Glomerular visceral epithelial cell (primary cell): ENCODE results near the gene RGMA.

Source experiments
- DNase-seq: peaks from one replicate; pipeline ENCODE4 v3.0.0-alpha.2; 2016; ENCODE audit errors: extremely low spot score

RGMA gene

DNA sequence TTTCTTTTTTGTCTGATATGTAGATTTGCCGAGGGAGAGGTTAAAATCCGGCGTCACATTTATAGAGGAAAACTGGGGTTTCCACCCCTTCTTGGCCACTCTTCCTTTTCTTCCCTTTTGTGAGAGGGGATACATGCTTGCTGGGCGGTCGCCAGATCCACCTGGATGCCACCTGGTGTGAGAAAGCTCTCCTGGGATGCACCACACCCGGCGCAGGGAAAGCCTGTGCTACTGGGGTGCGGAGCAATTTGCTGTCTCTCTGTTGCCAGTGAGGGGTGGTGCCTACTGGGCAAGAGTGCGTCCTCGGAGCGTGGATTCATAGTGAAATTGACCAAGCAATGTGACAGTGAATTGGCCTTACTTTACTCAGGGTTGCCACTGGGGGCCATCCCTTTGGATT, 2.5 kb upstream of the RGMA start:
- DNase-seq = no peak

DNA sequence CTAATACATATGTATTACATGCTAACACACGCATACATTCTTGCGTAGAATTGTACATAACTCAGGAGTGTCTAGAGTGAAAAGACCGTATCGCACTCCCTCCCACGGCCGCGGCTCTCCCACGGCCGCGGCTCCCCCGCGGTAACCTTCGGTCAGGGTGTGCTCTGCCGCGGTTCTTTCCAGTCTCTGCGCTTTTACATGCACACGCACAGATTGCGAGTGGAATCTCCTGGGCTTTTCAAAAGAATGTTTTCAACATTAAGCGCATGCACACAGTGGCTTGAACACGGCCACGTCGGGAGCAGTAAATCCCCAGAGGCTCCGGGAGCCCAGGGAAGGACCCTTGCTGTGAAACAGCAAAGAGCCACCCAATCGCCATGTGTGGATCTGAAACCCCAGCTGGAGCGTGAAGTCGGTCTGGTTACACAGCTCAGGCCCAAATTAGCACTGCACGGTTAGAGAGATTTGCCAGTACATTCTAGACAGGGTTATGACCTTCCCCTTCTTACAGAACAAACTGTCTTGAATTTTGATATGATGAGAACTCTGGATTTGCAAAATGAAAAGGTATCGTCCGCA, 805 bp upstream of the RGMA start:
- DNase-seq = no peak

DNA sequence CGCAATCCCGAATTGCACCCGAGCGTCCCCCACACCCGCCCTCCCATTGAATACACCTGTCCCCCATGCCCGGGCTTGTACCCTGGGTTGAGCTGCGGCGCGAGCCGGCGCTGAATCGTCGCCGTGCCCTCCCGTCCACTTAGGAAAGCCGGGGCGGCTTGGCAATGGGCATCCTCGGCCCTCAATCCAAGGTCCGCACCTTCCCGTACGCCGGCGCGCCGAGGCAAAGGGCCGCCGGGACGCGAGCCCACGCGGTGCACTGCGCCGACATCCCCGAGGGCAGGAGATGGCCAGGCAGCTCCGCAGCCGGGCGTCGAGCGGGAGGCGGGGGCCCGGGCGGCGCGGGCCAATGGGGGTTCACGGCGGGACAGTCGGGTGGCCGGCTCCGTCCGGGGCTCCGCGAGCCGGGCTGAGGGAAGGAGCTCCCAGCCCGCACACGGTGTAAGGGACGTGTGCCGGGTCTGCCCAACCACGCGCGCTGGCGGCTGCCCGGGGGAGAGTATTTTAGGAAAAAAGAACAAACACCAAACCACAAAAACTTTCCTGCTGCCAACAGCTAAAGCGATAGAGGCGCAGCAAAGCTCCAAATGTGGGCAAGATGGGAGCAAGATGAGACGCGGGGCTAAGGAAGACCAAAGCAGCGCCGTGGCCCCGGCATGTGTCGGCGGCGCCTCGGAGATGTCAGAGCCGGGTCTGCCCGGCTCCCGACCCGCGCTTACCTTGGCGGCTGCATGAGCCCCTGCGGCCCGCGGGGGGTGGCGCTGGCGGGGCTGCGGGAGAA, 621 bp downstream of the RGMA start:
- DNase-seq = no peak

DNA sequence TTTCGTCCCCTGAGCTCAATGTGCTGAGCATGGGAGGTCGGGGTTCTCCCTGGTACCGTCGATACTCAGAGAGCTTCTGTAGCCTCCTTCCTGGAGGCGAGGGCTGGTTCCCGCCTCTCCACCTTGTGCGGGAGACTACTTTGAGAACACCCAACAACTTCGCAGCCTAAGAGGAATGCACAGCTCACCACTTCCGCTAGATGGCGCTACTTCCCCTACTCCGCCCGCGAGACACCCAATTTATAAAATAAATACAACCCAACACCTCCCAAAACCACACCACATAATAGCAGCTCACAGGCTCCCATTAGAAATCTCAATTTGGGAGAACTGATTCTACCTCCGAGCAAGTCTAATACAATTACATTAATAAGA, 1.2 kb downstream of the RGMA start:
- peak; percentile 51 for DNase-seq

DNA sequence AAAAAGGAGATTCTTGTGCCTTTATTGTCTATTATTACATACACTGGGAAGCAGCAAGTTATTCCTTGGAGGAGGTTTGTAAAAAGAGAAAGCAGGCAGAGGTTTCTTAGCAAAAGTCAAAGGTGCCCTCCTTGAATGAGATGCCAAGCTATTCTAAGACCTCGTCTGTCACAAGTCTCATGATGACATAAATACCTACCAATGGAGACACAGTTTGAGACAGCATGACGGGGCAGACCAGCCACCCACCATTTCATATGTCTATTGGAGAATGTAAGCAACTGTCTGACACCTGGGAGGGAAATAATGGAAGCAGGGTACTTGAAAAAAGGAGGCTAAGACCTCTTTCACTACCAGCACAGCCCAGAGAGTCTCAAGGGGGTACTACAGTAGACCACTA, 2.2 kb downstream of the RGMA start:
- no peak for DNase-seq

DNA sequence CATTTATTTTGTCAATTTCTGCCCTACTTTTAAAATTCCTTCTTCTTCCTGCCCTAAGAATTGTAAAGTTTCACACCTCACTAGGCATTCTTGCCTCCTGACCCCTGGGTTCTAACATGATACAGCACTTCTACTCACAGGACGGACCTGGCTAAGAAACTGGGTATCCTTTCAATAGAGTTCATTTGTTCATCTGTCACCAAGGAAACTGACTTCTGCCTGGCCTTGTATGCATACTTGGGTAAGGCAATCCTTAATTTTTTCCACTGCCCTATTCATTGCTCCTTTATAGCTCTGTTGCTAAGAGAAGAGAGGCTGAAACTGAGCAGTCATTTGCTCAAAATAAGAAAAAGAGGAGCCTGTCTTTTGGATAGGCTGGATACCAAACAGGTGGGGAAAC, 3.3 kb downstream of the RGMA start:
- no peak for DNase-seq

DNA sequence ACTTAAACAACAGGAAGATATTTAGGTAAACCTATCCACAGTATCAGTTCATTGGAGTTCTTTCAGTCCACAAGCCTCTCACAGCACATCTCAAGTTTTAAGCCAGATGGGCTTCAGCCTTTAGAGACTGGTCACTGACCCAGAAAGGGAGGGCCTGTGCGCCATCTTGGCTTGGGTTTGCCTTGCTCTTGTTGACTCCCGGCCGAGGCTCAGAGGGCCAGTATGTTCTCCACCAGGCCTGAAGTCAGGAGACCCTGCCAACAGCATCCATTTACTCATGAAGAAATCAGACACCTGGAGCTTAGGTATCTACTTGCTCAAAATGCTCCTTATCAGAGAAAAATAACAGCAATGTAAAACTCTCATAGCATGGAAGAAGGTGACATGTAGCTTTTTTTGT, 6.2 kb downstream of the RGMA start:
- no peak for DNase-seq

DNA sequence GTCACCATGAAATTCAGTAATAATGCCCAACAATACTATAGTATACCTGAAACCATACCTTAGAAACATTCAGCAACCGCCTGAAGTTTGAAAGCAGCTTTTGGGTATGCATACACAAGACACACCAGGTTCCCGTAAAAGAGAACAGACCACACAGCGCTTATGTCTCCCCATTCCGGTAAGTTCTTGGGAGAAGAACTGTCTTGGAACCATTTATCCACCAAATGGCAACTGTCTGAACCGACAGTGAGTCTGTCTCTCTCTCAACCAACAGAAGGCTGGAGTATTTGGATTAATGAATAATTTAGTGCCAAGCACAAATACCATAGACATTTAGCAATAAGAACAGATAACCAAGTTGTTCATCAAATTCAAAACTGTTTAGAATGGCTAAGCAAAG, 7.6 kb downstream of the RGMA start:
- no peak for DNase-seq

DNA sequence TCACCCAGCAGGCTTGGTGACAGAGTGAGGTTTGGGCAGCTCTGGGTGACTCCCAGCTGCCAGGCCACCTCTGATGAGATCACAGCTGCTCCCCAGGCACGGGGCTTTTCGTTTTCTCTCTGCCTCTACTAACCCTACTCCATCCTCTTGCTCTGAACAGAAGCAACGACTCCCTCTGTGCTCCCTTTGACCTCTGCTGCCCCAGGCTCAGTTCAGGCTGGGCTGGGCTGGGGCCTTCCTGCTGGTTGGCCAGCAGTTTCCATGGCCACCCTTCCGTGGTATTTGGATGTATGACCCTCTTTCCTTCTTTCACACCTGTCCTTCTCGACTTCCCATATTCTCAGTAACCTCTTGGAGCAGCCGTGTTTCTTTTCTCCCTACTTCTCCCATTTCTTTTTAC, 8.6 kb downstream of the RGMA start:
- DNase-seq = no peak

DNA sequence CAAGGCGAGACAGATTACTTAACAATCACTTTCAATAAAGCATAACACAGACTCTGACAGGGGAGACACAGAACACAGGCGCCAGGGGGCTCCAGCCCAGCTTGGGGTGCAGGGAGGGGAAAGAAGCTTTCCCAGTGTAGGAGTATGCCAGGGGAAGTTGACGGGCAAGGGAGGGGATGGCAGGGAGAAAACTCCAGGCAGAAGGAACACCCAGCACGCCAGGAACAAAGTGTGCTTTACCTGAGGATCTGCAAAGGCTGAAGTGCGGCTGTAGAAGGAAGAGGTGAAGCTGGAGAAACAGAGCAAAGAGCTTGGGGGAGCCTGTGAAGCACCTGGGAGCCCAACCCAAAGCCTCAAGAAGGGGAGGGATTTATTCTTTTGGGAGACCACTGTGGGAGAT, 12.1 kb downstream of the RGMA start:
- DNase-seq = no peak

DNA sequence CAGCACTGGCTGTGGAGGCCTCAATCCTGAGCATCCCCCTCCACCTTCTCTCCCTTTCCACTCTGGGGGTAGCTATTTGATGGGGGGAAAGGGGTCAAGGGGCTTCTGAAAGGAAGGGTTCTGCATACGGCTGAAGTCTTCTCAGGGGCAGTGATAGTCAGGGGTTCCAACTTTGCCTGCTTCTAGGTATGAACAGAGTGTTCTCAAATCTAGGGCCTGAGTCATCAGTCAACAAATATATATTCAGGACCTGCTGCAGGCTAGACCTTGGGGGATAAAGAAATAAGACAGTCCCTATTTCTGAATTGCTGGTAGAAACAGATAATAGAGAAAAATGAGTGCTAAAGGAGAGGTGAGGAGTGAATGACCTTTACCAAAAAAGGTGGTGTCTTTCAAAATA, 12.8 kb downstream of the RGMA start:
- no peak for DNase-seq

DNA sequence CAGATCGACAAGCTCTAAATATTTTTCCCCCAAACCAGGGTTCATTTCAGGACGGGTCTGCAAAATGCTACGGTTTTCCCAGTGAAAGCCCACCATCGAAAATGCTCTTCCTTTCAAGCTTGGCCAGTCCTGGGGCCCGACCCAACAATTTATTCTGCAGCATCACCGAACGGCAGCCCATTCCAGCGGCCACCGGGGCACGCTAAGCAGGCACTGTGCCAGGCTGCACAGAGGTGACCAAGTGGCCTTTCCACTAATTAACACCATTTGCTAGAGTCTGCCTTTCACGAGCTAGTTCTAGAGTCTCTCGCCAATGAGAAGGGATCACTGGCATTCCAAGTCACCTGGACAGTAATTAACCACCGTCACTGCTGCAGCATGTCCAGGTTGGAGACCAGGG, 14.4 kb downstream of the RGMA start:
- DNase-seq = no peak

DNA sequence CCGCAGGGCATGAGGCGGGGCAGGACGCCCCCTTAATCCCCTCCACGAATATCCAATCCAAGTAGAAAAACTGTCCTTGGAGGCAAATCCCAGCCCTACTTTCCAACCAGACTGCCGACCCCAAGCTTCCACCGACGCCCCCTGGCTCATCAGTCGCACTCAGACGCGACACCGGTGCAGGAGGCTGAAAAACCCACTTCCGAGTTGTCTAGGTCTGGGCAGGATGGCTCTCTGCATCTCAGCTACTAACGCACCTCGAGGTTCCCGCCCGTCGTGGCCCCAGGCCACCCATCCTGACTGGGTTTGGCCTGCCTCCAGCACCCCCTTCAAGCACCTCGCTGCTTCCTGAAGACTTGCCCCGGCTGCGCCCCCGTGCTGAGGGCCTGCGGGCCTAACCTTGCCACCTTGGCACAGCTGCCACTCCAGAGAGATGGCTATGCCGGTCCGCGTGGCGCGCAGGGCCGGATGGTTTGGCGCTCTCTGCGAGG, 15.5 kb downstream of the RGMA start:
- no peak for DNase-seq

DNA sequence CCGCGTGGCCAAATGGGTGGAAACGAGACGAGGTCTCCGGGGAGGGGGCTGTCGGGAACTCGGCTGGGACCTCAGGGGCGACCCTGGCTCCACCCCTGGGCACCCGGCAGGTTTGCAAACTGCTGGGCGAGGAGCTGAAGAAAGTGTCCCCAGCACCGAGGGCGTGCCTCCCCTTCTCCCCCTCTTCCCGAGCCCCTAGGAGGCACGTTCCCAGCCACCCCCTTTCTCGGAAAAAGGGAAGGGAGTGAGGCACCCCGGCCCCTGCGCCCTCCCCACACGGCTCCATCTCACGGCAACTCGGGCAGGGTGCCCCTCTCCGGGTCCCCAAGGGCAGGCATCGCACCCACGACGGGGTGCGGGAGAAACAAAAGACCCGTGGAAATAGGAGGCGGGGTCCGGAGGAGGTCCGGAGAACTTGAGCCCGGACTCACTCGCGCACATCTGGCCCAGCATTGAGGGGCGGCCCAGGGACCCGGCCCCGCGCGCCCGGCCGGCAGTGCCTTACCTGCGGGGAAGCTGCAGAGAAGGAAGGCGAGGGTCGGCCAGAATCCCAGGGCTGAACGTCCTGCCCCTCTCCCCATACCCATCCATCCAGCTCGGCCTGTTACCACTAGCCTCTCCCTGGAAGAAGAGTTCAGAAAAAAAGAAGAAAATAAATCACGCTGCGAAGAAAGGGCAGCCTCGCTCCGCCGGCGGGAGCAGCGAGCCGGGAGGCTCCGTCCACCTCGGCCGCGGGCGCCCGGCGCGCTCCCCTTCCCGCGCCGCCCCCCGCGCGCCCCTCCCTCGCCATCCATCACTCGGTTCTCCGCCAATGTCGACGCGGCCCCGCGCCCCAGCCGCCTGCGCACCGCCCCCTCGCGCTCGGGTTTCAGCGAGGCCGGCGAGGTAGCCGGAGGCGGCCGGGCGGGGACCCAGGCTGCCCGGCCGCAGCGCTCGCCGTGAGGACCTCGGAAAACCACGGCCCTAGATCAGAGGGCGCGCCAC, 16.3 kb downstream of the RGMA start:
- DNase-seq = peak; percentile 23

DNA sequence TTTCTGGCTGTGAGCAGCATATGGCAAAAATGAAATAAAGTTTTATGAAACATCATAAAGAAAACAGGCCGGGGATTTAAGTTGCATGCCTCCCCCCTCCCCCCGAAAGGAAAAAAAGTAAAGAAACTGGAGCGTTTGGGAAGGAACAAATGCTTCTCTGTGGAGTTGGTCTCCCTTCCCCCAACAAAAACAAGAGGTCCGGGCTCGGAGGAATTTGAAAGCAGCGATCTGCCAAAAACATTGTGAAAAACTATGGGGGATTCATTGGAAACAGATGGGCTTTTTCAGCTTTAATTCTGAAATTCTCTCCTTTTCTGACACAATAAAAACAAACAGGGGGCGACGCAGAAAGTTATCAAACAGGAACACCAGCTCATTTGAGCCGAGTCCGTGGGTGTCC, 17.0 kb downstream of the RGMA start:
- no peak for DNase-seq

DNA sequence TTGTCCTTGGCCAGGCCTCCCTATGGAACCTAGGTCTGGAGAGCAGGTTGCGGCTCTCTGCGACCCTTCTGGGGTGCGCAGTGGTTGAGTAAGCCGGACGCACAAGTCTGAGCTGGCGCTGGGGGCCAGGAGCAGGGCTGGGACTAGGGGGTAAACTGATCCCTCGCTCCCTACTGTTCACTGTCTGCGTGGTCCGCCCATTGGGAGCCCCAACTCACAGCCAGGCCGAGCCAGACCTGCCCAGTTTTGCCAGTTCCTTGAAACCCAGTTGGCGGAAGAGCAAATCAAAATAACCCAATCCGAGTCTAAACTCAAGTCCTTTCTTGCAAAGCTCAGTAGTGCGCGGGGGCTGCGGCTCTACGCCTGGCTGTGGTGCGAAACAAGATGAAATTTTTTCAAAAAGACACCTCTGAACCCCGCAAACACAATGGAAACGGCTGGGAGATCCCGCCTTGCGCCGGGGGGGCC, 17.5 kb downstream of the RGMA start:
- DNase-seq = no peak

DNA sequence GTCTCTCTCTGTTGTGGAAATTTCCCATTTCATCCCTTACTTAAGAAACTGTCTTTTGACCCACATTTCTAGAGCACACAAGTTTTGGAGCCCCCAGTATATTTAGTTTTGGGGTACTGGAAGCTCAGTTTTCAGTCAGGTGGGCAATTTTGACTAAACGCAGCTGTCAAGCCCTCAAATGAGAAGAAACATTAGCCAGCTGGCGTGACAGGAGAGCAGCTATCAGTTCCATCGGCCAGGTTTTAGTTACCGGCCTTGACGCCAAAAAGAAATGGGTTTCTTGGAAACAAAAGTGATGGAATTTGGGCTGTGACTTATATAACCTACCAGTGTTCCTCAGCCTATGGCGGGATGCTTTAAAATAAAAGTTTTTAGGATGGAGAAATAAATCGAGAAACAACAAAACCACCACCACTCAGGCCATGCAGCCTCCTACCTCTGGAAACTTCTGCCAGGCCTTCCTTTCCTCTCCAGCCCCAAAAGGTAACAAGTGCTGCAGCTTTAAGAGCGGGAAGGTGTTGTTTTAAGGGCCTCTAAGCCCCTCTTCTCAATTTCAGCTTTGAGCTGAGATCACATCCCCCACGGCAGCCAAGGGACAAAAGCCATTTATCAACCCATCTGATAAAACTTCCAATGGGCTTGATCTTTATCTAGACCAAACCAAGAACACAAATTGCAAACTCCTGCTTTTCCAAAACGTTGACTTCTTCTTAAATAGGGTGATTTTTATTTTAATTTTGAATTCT, 18.3 kb downstream of the RGMA start:
- no peak for DNase-seq

DNA sequence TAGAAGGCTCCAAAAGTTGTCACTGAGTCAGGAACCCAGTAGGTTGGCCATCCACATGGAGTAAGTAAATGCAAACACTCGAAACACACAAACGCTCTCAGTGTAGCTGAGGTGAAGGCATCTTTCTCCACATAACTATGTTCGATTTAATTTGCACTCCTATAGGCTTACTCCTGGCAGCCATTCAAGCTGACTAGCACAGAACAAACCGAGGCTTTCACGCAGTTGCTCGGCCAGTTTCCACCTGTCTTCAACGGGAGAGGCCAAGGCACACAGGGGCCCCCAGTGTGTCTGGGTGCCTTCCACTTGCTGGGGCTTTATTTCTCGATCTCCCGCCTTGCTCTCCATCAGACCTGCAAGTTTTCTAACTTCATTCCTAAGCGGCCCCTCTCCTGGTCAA, 18.9 kb downstream of the RGMA start:
- no peak for DNase-seq

DNA sequence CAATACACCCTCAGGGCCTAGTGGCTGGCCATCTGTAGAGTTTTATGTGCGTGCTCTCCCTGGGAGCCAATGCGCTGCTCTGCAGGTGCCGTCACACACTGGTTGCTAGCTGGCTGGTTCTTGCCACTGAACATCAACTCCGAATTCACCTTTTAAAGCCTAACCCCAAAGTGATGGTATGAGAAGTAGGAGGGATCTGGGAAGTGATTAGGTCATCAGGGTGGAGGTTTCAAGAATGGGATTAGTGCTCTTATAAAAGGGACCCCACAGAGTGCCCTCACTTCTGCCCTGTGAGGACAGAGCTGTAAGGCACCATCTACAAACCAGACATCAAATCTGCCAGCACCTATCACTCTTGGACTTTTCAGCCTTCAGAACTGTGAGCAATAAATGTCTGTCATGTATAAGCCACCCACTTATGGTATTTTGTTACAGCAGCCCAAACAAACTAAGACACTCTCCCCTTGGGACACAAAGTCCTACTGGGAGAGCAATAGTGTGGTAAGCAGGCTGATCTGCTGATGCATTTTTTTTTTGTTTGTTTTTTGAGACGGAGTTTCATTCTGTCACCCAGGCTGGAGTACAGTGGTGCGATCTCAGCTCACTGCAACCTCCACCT, 20.3 kb downstream of the RGMA start:
- no peak for DNase-seq

DNA sequence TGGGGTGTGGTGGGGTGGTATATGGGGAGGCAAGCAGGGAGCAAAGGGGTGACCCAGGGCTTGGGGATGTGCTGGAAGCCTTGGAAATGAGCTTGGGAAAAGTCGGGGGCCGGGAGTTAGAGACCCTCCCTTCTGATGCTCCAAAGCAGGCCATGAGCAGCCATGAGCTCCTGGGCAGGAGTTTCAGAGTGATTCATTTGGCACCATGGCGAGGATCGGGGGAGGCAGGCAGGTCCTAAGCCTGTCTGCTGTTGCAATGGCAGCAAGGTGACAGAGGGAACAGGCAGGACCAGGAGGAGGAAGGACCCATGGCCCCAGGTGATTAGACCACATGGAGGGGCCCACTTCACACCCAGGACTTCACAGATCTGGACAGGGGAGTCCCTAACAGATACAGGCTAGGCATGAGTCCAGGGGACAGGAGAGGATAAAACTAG, 21.3 kb downstream of the RGMA start:
- DNase-seq = no peak
